ENCODE data around the gene NFE2L1.
"Not testable (repeated sequence)": the region's sequence is repeated elsewhere in the genome, so short reads cannot be mapped to it uniquely, and the experiment has no call there.

Gene NFE2L1

DNA sequence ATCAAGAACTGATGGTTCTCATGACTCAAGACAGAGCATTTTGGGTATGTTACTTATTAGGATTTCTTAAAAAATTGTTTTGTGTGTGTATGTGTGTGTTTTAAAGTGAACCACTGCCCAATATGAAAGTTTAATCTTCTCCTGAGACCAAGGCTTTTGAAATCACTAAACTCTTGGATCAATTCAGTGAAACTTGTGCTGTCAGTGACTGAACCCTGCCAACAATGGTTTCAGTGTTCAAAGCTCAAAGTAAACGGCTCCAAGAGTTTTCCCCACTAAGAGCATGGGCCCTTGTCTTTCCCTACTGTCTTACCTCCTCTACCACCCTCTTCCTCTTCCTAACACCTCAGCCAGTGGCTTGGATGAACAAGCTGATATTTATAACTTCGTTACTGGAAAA lies 22.0 kb downstream of the NFE2L1 start:
- no peak for DNase-seq

DNA sequence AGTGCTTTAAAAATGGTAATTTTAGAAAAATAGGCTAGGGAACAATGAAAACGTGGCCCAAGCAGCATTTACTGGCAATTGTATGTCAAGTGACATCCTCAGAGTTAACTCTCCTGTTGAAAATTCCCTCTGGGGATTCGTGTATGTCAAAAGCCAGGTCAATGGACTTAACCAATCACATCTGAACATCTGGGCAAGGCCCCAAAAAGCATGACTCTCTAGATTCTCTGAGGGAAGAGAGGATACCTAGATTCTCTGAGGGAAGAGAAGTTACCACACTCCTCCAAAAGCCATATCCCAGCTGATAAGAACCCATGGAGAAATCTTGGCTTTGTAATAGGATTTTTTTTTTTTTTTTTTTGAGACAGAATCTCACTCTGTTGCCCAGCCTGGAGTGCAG lies 23.5 kb downstream of the NFE2L1 start:
- DNase-seq = no peak

DNA sequence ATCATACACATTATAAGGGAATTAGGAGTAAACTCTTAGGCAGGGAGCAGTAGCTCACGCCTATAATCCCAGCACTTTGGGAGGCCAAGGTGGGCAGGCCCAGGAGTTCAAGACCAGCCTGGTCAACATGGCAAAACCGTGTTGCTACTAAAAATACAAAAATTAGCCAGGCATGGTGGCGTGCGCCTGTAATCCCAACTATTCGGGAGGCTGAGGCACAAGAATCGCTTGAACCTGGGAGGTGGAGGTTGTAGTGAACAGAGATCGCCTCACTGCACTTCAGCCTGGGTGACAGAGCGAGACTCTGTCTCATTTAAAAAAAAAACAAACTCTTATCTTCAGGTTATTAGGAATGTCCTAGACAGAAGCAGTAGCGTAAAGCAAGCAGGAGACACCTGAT lies 24.7 kb downstream of the NFE2L1 start:
- not testable (repeated sequence) for DNase-seq

DNA sequence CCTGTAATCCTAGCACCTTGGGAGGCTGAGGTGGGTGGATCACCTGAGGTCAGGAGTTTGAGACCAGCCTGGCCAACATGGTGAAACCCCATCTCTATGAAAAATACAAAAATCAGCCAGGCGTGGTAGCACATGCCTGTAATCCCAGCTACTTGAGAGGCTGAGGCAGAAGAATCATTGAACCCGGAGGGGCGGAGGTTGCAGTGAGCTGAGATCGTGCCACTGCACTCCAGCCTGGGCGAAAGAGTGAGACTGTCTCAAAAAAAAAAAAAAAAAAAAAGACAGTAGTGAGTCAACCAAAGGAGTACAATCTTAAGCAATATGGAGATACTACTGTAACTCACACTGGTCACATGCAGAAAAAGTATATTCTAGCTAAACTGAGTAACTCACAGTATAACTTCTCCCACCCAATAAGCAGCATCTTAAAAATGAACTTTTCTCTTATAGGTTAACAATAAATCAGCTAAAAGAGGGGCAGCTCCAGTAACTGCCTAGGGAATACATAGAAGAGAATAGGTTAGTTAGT lies 25.5 kb downstream of the NFE2L1 start:
- not testable (repeated sequence) for DNase-seq

DNA sequence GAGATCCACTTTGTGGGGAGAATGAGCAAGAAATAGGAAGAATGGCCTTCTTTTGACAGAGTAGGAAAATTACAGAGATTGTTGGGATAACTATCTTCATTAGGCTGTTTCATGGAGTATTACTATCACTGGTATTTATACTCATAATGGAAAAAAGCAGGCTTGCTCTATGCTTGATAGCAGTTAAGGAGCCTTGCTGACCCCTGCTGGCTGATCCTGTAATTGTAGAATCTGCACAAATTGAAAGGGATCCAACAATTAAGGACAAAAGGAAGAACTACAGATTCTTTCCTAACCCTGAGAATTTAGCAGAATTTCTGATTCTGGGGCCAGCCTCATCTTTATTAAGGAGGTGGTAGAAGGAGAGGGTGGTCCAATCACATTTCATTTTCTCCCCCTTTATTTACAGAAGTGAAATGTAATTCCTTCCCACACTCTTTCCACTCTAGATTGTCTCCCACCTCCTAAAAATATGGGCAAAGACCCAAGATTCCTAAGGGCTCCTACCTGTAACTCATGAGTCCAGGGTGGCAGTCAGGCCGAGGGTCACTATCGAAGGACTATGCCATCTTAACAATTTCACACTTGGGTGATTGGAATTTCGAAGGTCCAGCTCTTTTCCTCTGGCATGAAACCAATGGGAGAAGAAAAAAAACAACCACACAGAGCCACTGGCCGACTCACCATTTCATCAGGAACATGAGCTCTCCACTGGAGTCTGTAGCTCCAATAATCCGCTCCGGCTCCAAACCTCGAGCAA lies 26.3 kb downstream of the NFE2L1 start:
- DNase-seq = peak; percentile 64 to 67

DNA sequence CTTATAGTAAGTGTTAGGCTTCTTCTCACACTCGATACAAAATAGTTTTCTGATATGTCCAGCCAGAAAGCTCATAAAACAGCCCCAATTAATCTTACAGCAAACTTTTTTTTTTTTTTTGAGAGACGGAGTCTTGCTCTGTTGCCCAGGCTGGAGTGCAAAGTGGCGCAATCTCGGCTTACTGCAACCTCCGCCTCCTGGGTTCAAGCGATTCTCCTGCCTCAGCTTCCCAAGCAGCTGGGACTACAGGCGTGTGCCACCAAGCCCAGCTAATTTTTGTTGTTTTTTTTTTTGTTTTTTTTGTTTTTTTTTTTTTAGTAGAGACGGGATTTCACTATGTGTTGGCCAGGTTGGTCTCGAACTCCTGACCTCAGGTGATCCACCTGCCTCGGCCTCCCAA lies 29.0 kb downstream of the NFE2L1 start:
- DNase-seq = not testable (repeated sequence)

DNA sequence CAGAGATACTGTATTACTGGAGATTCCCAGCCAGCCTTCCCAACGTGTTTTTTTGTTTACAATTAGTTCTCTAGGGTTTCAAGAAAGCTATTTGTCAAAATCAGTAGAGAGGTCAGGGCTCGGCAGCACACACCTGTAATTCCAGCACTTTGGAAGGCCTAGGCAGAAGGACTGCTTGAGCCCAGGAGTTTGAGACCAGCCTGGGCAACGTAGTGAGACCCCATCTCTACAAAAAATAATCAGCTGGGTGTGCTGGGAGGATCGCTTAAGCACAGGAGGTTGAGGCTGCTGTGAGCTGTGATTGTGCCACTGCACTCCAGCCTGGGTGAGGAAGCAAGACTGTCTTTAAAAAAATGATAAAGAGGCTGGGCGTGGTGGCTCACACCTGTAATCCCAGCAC lies 33.7 kb downstream of the NFE2L1 start:
- DNase-seq = no peak

DNA sequence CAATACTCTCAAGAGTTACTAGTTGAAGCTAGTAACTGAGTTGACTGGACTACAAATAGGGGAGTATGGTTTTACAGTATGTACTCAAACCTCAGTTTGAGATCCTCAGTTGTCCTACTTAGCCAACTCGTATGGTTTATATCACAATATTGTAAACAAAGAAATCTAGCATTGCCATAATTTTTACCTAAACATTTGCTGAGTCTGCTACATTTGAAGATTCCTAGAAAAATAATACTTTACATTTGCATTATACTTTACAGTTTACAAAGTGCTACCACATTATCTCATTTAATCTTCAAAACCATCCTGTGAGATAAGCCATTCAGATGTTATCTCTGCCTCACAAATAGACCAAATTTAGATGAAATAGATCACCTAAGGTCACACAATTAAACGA lies 36.8 kb downstream of the NFE2L1 start:
- DNase-seq = no peak

DNA sequence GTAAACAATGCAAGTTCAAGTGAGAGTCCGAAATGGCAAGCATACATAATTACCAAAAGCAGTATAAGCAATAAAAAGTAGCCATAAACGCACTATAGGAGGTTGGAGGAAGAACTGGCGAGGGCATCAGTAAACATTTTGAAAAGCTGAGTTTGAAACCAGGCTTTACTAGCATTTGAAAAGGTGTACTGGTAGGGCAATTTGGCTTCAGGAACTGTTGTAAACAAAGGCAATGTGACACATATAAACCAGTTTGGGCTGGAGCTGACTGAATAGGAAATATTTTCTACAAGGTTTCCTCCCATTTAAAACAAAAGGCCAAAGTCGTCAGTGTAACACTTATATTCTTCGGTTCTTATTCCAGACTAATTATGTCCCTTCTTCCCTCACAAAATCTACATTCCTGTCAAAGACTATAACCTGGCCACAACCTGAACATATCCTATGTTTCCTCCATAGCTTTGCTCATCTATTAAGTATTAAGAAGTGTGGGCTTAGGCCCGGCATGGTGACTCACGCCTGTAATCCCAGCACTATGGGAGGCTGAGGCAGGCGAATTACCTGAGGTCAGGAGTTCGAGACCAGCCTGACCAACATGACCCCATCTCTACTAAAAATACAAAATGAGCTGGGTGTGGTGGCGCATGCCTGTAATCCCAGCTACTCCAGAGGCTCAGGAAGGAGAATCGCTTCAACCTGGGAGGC lies 45.3 kb downstream of the NFE2L1 start:
- no peak for DNase-seq

DNA sequence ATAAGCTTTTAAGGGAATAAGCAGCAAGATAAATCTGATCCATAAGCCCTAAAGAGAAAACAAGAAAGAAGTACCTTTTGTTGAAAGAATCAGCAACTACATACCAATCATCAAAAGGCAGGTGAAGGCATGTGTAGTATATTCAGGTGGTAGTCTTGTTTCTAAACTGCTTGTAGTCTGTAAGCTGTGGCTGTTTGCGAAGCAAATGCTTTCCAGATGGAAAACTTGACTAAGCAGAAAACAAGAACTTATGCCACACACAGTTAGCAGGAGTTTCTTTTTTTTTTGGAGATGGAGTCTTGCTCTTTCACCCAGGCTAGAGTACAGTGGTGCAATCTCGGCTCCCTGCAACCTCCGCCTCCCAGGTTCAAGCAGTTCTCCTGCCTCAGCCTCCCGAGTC lies 47.5 kb downstream of the NFE2L1 start:
- DNase-seq = no peak

DNA sequence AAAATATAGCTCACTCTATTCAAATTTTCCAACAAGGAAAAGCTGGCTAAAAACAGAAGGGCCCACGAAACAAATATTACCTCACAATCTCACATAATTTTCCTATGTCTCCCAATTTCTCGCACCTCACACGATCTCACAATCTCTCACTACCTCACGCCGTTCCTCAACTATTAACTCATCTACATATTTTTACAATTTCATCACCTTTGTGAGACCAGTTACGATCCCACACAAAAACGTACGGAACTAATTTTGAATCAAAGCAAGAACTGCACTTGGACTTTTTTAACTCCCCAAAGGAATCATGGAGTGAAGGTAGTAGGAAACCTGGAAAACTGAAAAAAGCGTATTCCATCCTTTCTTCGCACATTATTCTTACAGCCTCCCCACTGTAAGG lies 52.0 kb downstream of the NFE2L1 start:
- DNase-seq = no peak

DNA sequence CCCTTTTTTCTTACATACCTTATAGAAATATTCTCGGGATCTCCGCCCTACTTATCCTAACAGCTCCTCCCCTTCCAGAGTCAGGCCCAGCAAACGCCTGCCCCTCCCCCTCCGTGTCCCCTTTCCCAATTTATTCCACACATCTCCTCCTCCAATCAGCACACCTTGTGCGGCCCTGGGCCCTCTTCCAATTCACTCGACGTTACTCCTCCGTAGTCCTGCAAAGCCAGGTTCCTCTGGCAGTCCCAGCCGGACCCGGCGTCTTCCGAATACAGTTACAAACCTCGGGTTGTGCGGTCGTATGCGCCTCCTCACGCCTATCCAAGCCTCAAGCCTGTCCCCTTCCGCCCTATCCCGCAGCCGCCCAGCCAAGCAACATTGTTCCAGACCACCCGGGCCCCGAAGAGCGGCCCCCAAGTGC lies 52.4 kb downstream of the NFE2L1 start:
- DNase-seq = no peak

DNA sequence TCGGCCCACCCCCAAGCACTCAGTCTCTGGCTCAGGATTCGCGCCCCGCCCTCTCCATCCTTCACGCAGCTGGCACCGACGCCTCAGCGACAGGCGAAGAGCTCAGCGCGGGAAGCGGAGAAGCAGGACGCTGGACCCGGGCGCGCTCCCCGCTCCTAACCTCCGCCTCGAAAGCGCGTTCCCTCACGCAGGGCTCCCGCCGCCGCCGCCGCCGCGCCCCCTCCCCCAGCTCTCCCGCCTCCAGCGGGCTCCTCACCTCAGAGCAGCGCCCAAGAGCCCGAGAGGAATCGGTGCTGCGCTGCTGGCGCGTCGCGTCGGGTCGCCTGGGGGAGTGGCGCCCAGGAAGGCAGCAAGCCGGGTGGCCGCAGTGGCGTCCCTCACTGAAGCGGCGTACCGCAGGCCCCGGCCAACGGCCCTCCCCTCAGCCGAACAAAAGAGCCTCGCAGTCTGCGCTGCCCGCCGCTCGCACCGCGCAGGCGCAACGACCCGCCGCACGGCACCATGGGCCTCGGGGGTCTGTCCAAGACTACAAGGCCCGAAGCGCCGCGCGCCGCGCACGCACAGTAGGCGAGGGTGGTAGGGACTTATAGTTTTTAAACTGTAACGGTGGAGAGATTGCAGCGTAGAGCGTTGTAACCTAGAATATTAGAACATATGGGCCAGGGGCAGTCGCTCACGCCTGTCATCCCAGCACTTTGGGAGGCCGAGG lies 53.0 kb downstream of the NFE2L1 start, which contains the start of gene CBX1:
CBX1 (minus strand) TSS at position 467 of the 709 bp plus-strand sequence. CDS start 24,474 bp downstream, outside the sequence.
- peak; percentile 92 for DNase-seq

DNA sequence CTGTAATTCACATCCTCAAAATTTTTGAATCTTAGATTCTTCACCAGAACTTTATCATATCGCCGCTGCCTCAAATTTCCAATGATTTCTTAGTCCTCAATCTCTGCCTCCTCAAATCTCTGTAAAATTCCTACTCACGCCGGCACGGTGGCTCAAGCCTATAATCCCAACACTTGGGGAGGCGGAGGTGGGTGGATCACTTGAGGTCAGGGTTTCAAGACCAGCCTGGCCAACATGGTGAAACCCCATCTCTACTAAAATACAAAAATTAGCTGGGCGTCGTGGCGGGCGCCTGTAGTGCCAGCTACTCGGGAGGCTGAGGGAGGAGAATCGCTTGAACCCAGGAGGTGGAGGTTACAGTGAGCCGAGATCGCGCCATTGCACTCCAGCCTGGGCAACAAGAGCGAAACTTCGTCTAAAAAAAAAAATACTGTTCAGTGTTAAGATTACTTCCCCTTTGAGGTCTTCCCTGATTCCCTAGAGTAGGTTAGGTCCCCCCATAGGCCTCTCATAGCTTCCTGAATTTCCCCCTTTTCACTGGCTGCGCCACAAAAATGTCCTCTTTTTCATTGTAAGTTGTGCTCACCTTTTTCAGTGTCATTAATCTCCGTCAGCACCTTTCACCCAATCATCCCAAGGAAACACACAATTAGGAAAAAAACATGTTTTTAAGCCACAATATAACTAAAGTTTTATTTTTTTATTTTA lies 54.0 kb downstream of the NFE2L1 start:
- no peak for DNase-seq

DNA sequence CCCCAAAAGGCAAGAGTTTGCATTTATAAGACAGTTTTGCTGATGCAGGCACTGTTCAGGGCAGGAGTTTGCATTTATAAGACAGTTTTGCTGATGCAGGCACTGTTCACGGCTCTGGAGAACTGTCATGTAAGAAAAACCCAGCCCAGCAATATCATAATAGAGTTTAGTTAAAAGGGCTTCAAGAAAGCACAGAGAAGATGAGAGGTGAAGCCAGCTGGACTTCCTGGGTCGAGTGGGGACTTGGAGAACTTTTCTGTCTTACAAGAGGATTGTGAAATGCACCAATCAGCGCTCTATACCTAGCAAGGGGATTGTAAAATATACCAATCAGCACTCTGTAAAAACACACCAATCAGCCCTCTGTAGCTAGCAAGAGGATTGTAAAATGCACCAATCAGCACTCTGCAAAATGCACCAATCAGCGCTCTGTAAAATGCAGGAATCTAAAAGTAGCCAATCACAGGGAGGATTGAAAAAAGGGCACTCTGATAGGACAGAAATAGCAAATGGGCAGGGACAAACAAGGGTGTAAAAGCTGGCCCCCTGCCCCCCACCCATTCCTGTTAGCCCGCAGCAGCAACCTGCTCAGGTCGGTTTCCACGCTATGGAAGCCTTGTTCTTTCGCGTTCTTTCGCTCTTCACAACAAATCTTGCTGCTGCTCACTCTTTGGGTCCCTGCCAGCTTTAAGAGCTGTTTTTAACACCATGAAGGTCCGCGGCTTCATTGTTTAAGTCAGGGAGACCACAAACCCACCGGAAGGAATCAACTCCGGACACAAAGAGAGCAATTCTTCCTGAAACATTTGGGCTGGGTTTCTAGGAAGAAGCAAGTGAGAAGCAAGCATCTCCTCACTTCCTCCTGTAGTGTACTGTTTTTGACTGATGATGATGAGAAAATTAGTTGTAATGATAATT lies 54.9 kb downstream of the NFE2L1 start:
- DNase-seq = no peak

DNA sequence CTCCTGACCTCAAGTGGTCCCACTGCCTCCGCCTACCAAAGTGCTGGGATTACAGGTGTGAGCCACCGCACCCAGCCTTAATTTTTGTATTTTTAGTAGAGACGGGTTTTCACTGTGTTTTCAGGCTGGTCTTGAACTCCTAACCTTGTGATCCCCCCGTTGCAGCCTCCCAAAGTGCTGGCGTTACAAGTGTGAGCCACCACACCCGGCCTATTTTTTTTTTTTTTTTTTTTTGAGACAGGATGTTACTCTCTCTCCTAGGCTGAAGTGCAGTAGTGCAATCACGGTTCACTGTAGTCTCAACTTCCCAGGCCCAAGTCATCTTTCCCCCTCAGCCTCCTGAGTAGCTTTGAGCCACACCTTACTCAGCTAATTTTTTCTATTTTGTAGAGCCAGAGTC lies 56.3 kb downstream of the NFE2L1 start:
- DNase-seq = no peak

DNA sequence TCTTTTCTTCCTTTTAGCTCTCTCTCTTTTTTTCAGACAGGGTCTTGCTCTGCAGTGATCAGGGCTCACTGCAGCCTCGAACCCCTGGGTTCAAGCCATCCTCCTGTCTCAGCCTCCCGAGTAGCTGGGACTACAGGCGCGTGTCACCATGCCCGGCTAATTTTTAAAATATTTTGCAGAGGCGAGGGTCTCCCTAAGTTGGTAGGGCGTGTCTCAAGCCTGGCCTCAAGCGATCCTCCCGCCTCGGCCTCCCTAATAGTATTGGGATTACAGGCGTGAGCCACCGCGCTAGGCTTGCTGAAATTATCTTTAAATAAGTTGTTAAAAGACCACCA lies 58.6 kb downstream of the NFE2L1 start:
- DNase-seq = no peak

DNA sequence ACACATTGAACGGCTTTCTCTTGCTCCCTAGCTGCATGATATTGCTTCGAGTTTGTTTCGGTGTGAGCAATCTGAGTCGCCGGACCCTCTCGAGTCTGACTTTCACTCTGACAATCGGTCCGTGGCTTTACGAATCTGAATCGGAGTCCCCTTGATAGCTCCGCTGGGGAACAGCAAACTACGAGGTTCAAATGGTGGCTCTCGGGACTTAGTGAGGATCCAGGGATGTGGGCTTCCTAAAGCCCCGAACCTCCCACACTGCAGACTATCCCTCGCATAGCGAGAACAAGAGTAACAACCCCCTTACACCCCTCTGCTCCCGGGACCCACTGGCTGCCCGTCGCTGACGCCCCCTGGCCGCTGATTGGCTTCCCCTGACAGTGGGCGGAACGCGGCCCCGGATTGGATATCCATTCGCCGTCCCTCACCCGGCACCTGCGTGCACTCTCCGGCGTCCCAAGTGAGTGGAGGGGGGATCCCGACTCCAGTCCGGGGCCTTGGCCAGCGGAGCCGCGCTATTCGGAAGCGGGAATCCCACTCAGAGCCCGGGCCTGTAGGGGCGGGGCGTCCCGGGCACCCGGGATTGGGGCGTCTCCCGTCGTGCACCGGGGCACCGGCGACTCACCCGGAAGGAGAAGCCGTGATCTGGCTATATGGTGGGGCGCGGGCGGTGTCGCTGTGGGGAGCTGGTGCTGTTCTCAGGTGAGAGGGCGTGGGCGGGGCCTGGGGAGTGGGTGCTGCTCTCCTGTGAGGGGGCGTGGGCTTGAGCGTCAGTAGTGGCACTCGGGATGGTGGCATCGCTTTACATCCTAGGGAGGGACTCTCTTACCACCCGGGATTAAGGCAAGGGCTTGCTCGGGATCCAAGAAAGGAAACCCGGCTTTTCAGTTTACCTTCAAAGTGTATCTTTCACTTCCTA lies 59.2 kb downstream of the NFE2L1 start, which contains the start of gene SNX11:
SNX11 (plus strand) TSS at position 630 of the 919 bp plus-strand sequence. CDS start 4,278 bp downstream, outside the sequence.
- DNase-seq = peak; percentile 93 to 97

DNA sequence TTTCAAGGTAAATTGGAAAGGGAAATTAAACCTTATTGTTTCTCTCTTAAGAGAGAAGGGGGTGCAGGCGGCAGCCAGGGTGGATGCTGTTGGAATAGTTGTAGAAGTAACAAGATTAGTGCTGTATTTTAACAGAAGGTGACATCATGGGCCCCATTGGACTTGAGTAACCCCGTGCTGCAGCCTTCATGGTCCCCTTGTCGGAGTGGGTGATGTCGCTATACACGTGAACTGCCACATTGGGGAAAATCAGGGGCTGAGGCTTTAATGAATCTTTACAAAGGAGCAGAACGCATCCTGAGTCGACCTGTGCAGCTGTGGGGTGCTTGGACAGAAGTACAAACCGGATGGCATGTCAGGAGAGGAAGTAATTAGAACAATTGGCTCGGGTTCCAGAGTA lies 62.6 kb downstream of the NFE2L1 start:
- DNase-seq = no peak

All from stimulated activated CD4-positive, alpha-beta T cell treated with anti-CD3 and anti-CD28 coated beads, Interleukin-4, amount 100 ng/mL, for 4 hours (primary cell).